Hepatocyte (in vitro differentiated cells): ENCODE data around the gene ZBTB44.

ENCODE experiments used
- EZH2 ChIP-seq: fragments of 200-600 bp; sonication (generic); IDR thresholded peaks from 2 replicates; pipeline ENCODE4 v1.6.1; 2016; ENCODE audit warnings: antibody characterized with exemption, mild to moderate bottlenecking, borderline replicate concordance
- EZH2phosphoT487 ChIP-seq: fragments of 200-600 bp; sonication (generic); IDR thresholded peaks from one replicate; pipeline ENCODE4 v1.6.1; 2018; ENCODE audit warnings: antibody characterized with exemption, mild to moderate bottlenecking, low read depth, moderate library complexity; ENCODE audit not compliant: unreplicated experiment, severe bottlenecking
- TF ChIP-seq, protein P1 (sequence below): fragments of 200-600 bp; sonication (generic); IDR thresholded peaks from 2 replicates; pipeline ENCODE4 v1.5.1; 2016; ENCODE audit warnings: antibody characterized with exemption, mild to moderate bottlenecking; ENCODE audit not compliant: poor library complexity

DNA sequence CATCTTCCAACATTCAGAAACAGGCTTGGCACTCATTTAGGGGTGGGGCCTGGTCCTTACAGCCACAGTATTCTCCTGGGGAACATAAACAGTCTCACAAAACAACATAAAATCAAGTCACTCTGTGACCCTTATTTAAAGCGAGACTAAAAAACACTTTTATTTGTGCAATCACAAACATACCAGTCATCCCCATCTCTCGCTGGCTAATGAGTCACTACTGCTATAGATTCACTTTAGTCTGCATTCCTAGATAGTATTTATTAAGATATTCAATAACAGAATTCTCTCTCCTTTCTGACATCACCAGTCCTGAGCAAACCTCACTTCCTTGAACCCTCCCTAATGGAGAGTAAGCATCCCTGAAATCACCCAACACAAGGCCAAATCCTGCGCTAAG is 68.0 kb downstream of the ZBTB44 start:
- TF ChIP-seq, protein P1, sequence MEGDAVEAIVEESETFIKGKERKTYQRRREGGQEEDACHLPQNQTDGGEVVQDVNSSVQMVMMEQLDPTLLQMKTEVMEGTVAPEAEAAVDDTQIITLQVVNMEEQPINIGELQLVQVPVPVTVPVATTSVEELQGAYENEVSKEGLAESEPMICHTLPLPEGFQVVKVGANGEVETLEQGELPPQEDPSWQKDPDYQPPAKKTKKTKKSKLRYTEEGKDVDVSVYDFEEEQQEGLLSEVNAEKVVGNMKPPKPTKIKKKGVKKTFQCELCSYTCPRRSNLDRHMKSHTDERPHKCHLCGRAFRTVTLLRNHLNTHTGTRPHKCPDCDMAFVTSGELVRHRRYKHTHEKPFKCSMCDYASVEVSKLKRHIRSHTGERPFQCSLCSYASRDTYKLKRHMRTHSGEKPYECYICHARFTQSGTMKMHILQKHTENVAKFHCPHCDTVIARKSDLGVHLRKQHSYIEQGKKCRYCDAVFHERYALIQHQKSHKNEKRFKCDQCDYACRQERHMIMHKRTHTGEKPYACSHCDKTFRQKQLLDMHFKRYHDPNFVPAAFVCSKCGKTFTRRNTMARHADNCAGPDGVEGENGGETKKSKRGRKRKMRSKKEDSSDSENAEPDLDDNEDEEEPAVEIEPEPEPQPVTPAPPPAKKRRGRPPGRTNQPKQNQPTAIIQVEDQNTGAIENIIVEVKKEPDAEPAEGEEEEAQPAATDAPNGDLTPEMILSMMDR: no peak
- no peak for TF ChIP-seq EZH2
- TF ChIP-seq EZH2phosphoT487: no peak
